Right lobe of liver (tissue), 6 donors: ENCODE results near the gene ROR2. TPM values are rescaled to one million over a fixed set of nuclear protein-coding genes. Genes with fewer than 3 reads are reported as not detected.
A peak's percentile ranks its signal among the peaks of the same experiment; 100 is the strongest.

ENCODE experiments used
- ATAC-seq, 4 donors: fragments of 200-7000 bp; cut with Tn5 transposase; one replicate each; pipeline ENCODE4 v1.9.1; 2020; ENCODE audit warnings: mild to moderate bottlenecking in 4 of 4, moderate library complexity in 4 of 4
- DNase-seq, 3 donors: peaks; one replicate each; pipeline ENCODE4 v3.0.0-alpha.2; 2020
- H3K27ac ChIP-seq, 3 donors: fragments of 200-600 bp; one replicate each; pipeline ENCODE4 v1.8.0; 2022
- H3K27me3 ChIP-seq, 2 donors: fragments of 200-600 bp; one replicate each; pipeline ENCODE4 v1.8.0; 2022
- H3K36me3 ChIP-seq, 4 donors: fragments of 200-600 bp; sonication (generic) in 1 of 4; one replicate each; pipeline versions ENCODE4 v1.5.1 to v1.8.0; 2017 to 2022; ENCODE audit warnings: control low read depth in 1 of 4
- H3K4me1 ChIP-seq, 4 donors: fragments of 200-600 bp; sonication (generic) in 1 of 4; one replicate each; pipeline versions ENCODE4 v1.5.1 to v1.8.0; 2017 to 2022; ENCODE audit warnings: control low read depth in 1 of 4
- H3K4me3 ChIP-seq, 3 donors: fragments of 200-600 bp; one replicate each; pipeline ENCODE4 v1.8.0; 2022
- H3K9me3 ChIP-seq, 4 donors: fragments of 200-600 bp; sonication (generic) in 1 of 4; one replicate each; pipeline versions ENCODE4 v1.5.1 to v1.8.0; 2017 to 2022; ENCODE audit warnings: control low read depth in 1 of 4
- CTCF ChIP-seq, 4 donors: fragments of 200-600 bp in 3 of 4; fragments of 450-650 bp in 1 of 4; IDR thresholded peaks; one replicate each; pipeline versions ENCODE4 v1.5.1 to v1.8.0; 2016 to 2022; ENCODE audit warnings: antibody characterized with exemption in 4 of 4, mild to moderate bottlenecking in 2 of 4
- POLR2A ChIP-seq: fragments of 450-650 bp; IDR thresholded peaks from one replicate; pipeline ENCODE4 v1.6.1; 2017; ENCODE audit warnings: antibody characterized with exemption, mild to moderate bottlenecking
- WGBS: methylation state at CpG from one replicate; pipeline ENCODE4 v1.1.6; 2018; ENCODE audit warnings: low coverage, low lambda C conversion rate; ENCODE audit not compliant: insufficient coverage; ENCODE audit errors: missing lambda C conversion rate; 5-methylcytosine and 5-hydroxymethylcytosine counted together
- intact Hi-C, 2 donors: fragments of 100-400 bp; cut with DNase I; formaldehyde crosslinking; loops; one replicate each; pipeline versions ENCODE4 v1.11.2 to v1.14.1; 2022
- total RNA-seq, 6 experiments: library from RNA; depleted of rRNA in 2 of 6; stranded (reverse); fragments of >200 nt in 2 of 6; fragmentation: NEBNext Ultra II Directional in 3 of 6; extraction: Animal tissue kit (Norgen Biotek cat#: 25700) in 3 of 6; gene quantifications; one replicate each; pipeline versions ENCODE4 v1.1.0 to v1.2.4, GENCODE V29; 2016 to 2023
- donor health status: DM: no; HTN: yes; CAD: no.
- donor health status: DM: no; HTN: no; CAD: no.
- donor health status: DM: no; HTN: no; CAD: no.
- donor health status: DM: no; HTN: yes; CAD: no.
- donor health status: DM: no; HTN: yes; CAD: no.

Gene ROR2
- total RNA-seq, 6 experiments from 2014 or later: 0.12 to 1.2 (median 0.49) TPM; not detected in 1

- Histone ChIP-seq H3K9me3 (no peaks in the 10 kb centered on the region), H3K27me3 (no peaks in the 10 kb centered on the region), H3K4me3 (peak overlapping the region in 1 of 3 donors; percentile 28), H3K27ac (peak overlapping the region in 1 of 3 donors; percentile 71), H3K4me1 (peaks cover 0 to 7% (median 2%) of the 10 kb centered on the region in 4 donors), H3K36me3 (no peaks in the 10 kb centered on the region)
- intact Hi-C loops: no loop called here
- TF ChIP-seq CTCF (IDR thresholded peaks at IDR 0.05) (no peak), POLR2A (no peak)
- WGBS: 35% methylated on average over 12 of the region's 12 CpGs
- ATAC-seq: peak; percentile 94 to 98 (median 95)
- DNase-seq: peak; percentile 68 to 86 (median 85)
These were observed 382.3 kb downstream of the ROR2 start for GRCh38 chr9:91567642-91568274.

GRCh38 chr9:91564081-91564670 lies 385.9 kb downstream of the ROR2 start:
- 52% methylated on average over 3 of the region's 3 CpGs for WGBS
- TF ChIP-seq CTCF (IDR thresholded peaks at IDR 0.05) (no peak), POLR2A (no peak)
- no peak overlapping the region for H3K27ac ChIP-seq
- H3K4me1 ChIP-seq: peaks cover 0 to 7% (median 2%) of the 10 kb centered on the region in 4 donors
- ATAC-seq: no peak
- no peaks in the 10 kb centered on the region for H3K36me3 ChIP-seq
- no peak for DNase-seq
- no peaks in the 10 kb centered on the region for H3K27me3 ChIP-seq
- H3K9me3 ChIP-seq: no peaks in the 10 kb centered on the region
- intact Hi-C loops: no loop called here
- H3K4me3 ChIP-seq: no peak overlapping the region

GRCh38 chr9:91562416-91562815 lies 387.6 kb downstream of the ROR2 start:
- Histone ChIP-seq H3K27me3 (no peaks in the 10 kb centered on the region), H3K9me3 (no peaks in the 10 kb centered on the region), H3K4me1 (peaks cover 0 to 6% (median 2%) of the 10 kb centered on the region in 4 donors), H3K36me3 (no peaks in the 10 kb centered on the region), H3K27ac (no peak overlapping the region), H3K4me3 (no peak overlapping the region)
- ATAC-seq: no peak
- TF ChIP-seq POLR2A (no peak), CTCF (IDR thresholded peaks at IDR 0.05) (no peak)
- DNase-seq: no peak
- intact Hi-C loops: no loop called here
- WGBS: 36% methylated on average over 3 of the region's 3 CpGs

- no peak for ATAC-seq
- intact Hi-C loops: no loop called here
- Histone ChIP-seq H3K4me3 (no peak overlapping the region), H3K36me3 (no peaks in the 10 kb centered on the region), H3K27ac (no peak overlapping the region), H3K4me1 (no peaks in the 10 kb centered on the region), H3K27me3 (no peaks in the 10 kb centered on the region), H3K9me3 (no peaks in the 10 kb centered on the region)
- 70% methylated on average over 2 of the region's 2 CpGs for WGBS
- no peak for DNase-seq
- TF ChIP-seq CTCF (IDR thresholded peaks at IDR 0.05) (no peak), POLR2A (no peak)
These were observed 389.7 kb downstream of the ROR2 start for GRCh38 chr9:91560301-91560700.
